ENCODE measurements around the gene C20orf204. TPM values are rescaled to one million over a fixed set of nuclear protein-coding genes. Genes with fewer than 3 reads are reported as not detected.
"Not testable (repeated sequence)": the region's sequence is repeated elsewhere in the genome, so short reads cannot be mapped to it uniquely, and the experiment has no call there.

The C20orf204 gene
- total and polyA plus RNA-seq, 7 donors: under 0.01 to 1.7 (median 0.41) TPM; not detected in 2

DNA sequence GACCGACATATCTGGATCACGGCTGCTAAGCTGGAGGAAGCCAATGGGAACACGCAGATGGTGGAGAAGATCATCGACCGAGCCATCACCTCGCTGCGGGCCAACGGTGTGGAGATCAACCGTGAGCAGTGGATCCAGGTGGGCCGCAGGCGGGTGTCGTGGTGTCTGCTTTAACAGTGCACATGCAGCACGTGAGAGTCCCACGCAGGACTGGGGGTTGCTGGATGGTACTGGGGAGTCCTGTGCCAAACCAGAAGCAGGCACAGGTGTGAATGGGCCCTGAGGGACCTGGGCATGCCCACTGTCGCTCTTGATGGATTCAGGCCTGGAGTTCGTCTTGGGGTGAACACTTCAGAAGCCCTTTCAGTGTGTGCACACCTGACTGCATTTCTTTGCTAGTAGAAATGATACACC is 24.6 kb upstream of the C20orf204 start:
- DNase-seq: no peak
- no peaks in the 10 kb centered on the region for H3K27me3 ChIP-seq
- no peak overlapping the region for H3K27ac ChIP-seq
- intact Hi-C loops (cut with DNase I): no loop called here
- no peak for TF ChIP-seq EP300 (IDR thresholded peaks at IDR 0.05)
- no peak for TF ChIP-seq POLR2A (IDR thresholded peaks at IDR 0.05)
- no peak for TF ChIP-seq POLR2AphosphoS5 (IDR thresholded peaks at IDR 0.05)
- TF ChIP-seq, protein P1, sequence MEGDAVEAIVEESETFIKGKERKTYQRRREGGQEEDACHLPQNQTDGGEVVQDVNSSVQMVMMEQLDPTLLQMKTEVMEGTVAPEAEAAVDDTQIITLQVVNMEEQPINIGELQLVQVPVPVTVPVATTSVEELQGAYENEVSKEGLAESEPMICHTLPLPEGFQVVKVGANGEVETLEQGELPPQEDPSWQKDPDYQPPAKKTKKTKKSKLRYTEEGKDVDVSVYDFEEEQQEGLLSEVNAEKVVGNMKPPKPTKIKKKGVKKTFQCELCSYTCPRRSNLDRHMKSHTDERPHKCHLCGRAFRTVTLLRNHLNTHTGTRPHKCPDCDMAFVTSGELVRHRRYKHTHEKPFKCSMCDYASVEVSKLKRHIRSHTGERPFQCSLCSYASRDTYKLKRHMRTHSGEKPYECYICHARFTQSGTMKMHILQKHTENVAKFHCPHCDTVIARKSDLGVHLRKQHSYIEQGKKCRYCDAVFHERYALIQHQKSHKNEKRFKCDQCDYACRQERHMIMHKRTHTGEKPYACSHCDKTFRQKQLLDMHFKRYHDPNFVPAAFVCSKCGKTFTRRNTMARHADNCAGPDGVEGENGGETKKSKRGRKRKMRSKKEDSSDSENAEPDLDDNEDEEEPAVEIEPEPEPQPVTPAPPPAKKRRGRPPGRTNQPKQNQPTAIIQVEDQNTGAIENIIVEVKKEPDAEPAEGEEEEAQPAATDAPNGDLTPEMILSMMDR (IDR thresholded peaks at IDR 0.05): no peak
- no peaks in the 10 kb centered on the region for H3K4me1 ChIP-seq
- 94 to 98% methylated on average over 16 of the region's 16 CpGs for WGBS, 2 donors
- no peaks in the 10 kb centered on the region for H3K9me3 ChIP-seq
- no peak overlapping the region for H3K4me3 ChIP-seq
- H3K36me3 ChIP-seq: peaks cover 15 to 88% (median 55%) of the 10 kb centered on the region in 4 donors

DNA sequence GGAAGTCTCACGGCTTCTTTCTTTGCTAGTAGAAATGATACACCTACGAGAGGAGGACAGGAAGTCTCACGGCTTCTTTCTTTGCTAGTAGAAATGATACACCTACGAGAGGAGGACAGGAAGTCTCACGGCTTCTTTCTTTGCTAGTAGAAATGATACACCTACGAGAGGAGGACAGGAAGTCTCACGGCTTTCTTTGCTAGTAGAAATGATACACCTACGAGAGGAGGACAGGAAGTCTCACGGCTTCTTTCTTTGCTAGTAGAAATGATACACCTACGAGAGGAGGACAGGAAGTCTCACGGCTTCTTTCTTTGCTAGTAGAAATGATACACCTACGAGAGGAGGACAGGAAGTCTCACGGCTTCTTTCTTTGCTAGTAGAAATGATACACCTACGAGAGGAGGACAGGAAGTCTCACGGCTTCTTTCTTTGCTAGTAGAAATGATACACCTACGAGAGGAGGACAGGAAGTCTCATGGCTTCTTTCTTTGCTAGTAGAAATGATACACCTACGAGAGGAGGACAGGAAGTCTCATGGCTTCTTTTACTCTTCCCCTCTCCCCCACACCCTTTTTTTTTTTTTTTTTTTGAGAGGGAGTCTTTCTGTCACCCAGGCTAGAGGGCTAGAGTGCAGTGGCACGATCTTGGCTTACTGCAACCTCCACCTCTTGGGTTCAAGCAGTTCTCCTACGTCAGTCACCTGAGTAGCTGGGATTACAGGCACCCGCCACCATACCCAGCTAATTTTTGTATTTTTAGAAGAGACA is 23.4 kb upstream of the C20orf204 start:
- H3K4me3 ChIP-seq; intact Hi-C loops (cut with DNase I); H3K27ac ChIP-seq; H3K27me3 ChIP-seq; H3K9me3 ChIP-seq; DNase-seq; H3K4me1 ChIP-seq: not testable (repeated sequence)
- 76 to 95% methylated on average over 11 to 12 of the region's 20 CpGs for WGBS, 2 donors
- peaks cover 19 to 90% (median 66%) of the 10 kb centered on the region in 4 donors for H3K36me3 ChIP-seq

DNA sequence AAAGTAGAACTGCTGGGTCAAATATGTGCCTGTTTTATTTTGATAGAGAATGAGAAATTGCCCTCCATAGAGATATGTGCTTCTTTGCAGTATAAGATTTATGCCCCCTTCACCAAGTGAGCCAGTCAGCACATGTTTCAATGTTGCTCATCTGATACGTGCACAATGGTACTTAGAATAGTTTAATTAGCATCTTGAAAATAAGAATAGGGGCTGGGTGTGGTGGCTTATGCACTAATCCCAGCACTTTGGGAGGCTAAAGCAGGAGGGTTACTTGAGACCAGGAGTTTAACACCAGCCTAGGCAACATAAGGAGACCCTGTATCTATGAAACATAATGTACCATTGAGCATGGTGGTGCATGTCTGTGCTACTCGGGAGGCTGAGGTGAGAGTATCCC is 20.3 kb upstream of the C20orf204 start:
- TF ChIP-seq POLR2AphosphoS5 (IDR thresholded peaks at IDR 0.05) (no peak), EP300 (IDR thresholded peaks at IDR 0.05) (no peak), POLR2A (IDR thresholded peaks at IDR 0.05) (no peak)
- TF ChIP-seq, protein P1 (IDR thresholded peaks at IDR 0.05): no peak
- 90% methylated on average over 2 of the region's 2 CpGs for WGBS, 2 donors
- intact Hi-C loops (cut with DNase I): no loop called here

DNA sequence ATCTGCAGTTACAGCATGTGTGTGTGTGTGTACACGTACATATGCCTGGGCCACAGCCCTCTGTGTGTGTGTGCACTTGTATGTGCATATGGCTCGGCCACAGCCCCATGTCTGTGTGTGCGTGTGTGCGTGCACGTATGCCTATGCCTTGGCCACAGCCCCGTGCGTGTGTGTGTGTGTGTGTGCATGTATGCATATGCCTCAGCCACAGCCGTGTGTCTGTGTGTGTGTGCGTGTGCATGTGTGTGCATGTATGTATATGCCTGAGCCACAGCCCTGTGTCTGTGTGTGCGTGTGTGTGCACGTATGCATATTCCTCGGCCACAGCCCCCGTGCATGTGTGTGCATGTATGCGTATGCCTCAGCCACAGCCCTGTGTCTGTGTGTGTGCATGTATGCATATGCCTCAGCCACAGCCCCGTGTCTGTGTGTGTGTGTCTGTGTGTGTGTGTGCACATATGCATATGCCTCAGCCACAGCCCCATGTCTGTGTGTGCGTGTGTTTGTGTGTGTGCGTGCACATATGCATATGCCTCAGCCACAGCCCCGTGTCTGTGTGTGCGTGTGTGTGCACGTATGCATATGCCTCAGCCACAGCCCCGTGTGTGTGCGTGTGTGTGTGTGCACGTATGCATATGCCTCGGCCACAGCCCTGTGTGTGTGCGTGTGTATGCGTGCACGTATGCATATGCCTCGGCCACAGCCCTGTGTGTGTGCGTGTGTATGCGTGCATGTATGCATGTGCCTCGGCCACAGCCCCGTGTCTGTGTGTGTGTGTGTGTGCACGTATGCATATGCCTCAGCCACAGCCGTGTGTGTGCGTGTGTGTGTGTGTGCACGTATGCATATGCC is 14.6 kb upstream of the C20orf204 start:
- peaks cover 59 to 100% (median 77%) of the 10 kb centered on the region in 4 donors for H3K36me3 ChIP-seq
- no peak for DNase-seq
- no peaks in the 10 kb centered on the region for H3K27me3 ChIP-seq
- no peak overlapping the region for H3K27ac ChIP-seq
- TF ChIP-seq EP300 (IDR thresholded peaks at IDR 0.05) (no peak), POLR2AphosphoS5 (IDR thresholded peaks at IDR 0.05) (no peak), POLR2A (IDR thresholded peaks at IDR 0.05) (no peak)
- TF ChIP-seq, protein P1 (IDR thresholded peaks at IDR 0.05): no peak
- H3K4me1 ChIP-seq: peaks cover 0 to 18% (median 7%) of the 10 kb centered on the region in 4 donors
- no peak overlapping the region for H3K4me3 ChIP-seq
- H3K9me3 ChIP-seq: no peaks in the 10 kb centered on the region
- intact Hi-C loops (cut with DNase I): no loop called here
- 95 to 96% methylated on average over 36 of the region's 36 CpGs for WGBS, 2 donors

More for the DNA sequence above, 20.3 kb upstream of the C20orf204 start:
- no peaks in the 10 kb centered on the region for H3K27me3 ChIP-seq
- no peak overlapping the region for H3K27ac ChIP-seq
- peaks cover 34 to 90% (median 67%) of the 10 kb centered on the region in 4 donors for H3K36me3 ChIP-seq
- no peaks in the 10 kb centered on the region for H3K9me3 ChIP-seq
- no peak for DNase-seq
- no peaks in the 10 kb centered on the region for H3K4me1 ChIP-seq
- H3K4me3 ChIP-seq: no peak overlapping the region

Data from sigmoid colon (tissue), 7 donors.